HG03196 (cell line): Measurements from ENCODE around the gene CYSLTR1.
"Not testable (repeated sequence)": the region's sequence is repeated elsewhere in the genome, so short reads cannot be mapped to it uniquely, and the experiment has no call there.

Source experiments
- ATAC-seq: cut with Tn5 transposase; IDR thresholded peaks from one replicate; pipeline ENCODE4 v1.9.1; 2021; ENCODE audit not compliant: unreplicated experiment

CYSLTR1 gene

DNA sequence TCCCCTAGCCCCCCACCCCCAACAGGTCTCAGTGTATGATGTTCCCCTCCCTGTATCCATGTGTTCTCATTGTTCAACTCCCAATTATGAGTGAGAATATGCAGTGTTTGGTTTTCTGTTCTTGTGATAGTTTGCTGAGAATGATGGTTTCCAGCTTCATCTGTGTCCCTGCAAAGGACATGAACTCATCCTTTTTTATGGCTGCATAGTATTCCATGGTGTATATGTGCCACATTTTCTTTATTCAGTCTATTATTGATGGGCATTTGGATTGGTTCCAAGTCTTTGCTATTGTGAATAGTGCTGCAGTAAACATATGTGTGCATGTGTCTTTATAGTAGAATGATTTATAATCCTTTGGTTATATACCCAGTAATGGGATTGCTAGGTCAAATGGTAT lies 101.4 kb downstream of the CYSLTR1 start:
- not testable (repeated sequence) for ATAC-seq
